Posterior vena cava (tissue), 2 donors: ENCODE measurements around the gene OR13H1. TPM values are rescaled to one million over a fixed set of nuclear protein-coding genes. Genes with fewer than 3 reads are reported as not detected.
A peak's percentile ranks its signal among the peaks of the same experiment; 100 is the strongest.
"Not testable (repeated sequence)": the region's sequence is repeated elsewhere in the genome, so short reads cannot be mapped to it uniquely, and the experiment has no call there.

Experiments used
- DNase-seq: peaks from one replicate; pipeline ENCODE4 v3.0.0-alpha.2; 2020; ENCODE audit warnings: low spot score
- intact Hi-C, 2 donors: fragments of 100-400 bp; cut with DNase I; formaldehyde crosslinking; loops; one replicate each; pipeline versions ENCODE4 v1.14.1 to v1.14.2; 2022 to 2023
- long read RNA-seq, 2 donors: library from polyadenylated mRNA; unstranded; transcript quantifications; one replicate each; pipeline ENCODE4 v2.0.0, GENCODE V29; 2020 to 2021
- total RNA-seq, 2 donors: library from RNA; stranded (reverse); fragmentation: NEBNext Ultra II Directional; extraction: Animal tissue kit (Norgen Biotek cat#: 25700); gene quantifications; one replicate each; pipeline ENCODE4 v1.2.1, GENCODE V29; 2021
- donor health status: DM: yes; HTN: yes; CAD: no.
- donor health status: DM: yes; HTN: yes; CAD: no.

The OR13H1 gene, protein sequence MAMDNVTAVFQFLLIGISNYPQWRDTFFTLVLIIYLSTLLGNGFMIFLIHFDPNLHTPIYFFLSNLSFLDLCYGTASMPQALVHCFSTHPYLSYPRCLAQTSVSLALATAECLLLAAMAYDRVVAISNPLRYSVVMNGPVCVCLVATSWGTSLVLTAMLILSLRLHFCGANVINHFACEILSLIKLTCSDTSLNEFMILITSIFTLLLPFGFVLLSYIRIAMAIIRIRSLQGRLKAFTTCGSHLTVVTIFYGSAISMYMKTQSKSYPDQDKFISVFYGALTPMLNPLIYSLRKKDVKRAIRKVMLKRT
- total RNA-seq, result not detected
- long read RNA-seq, donor 1, result 0 reads
- long read RNA-seq, donor 2, result 0 reads

- DNase-seq, result no peak
- intact Hi-C loops, result no loop called here
Observed at GRCh38 chrX:131543774-131544173, at the start of gene OR13H1. TSS of gene OR13H1 (plus strand) at chrX:131544074. CDS start at chrX:131544074, 0 bp downstream.

DNA sequence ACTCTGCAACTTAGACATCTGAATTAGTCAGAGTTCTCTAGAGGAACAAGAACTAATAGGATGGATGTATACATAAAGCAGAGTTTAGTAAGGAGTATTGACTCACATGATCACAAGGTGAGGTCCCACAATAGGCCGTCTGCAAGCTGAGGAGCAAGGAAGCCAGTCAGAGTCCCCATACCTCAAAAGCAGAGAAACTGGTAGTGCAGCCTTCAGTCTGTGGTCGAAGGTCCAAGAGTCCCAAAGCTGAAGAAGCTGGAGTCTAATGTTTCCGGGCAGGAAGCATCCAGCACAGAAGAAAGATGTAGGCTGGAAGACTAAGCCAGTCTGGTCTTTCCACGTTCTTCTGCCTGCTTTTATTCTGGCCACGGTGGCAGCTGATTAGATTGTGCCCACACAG is 42.3 kb upstream of the OR13H1 start:
- intact Hi-C loops, result not testable (repeated sequence)

GRCh38 chrX:131513159-131513914 is 30.5 kb upstream of the OR13H1 start:
- intact Hi-C loops, result no loop called here
- peak; percentile 53 for DNase-seq

More for the DNA sequence above, 42.3 kb upstream of the OR13H1 start:
- DNase-seq, result not testable (repeated sequence)

DNA sequence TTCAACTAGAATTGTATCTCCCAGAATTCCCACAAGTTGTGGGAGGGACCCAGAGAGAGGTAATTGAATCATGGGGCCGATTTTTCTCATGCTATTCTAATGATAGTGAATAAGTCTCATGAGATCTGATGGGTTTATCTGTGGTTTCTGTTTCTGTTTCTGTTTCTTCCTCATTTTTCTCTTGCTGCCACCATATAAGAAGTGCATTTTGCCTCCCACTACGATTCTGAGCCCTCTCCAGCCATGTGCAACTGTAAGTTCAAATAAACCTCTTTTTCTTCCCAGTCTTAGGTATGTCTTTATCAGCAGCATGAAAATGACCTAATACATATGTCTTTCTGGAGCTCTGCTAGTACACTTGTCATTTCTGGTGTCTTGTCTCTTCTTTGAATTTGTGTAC is 22.1 kb upstream of the OR13H1 start:
- no peak for DNase-seq
- intact Hi-C loops, result no loop called here

- intact Hi-C loops, result no loop called here
Observed at GRCh38 chrX:131544218-131544617, 344 bp downstream of the OR13H1 start.

GRCh38 chrX:131549011-131549410 is 5.1 kb downstream of the OR13H1 start:
- intact Hi-C loops, result no loop called here
- no peak for DNase-seq

More at GRCh38 chrX:131544218-131544617, 344 bp downstream of the OR13H1 start:
- peak; percentile 22 for DNase-seq

DNA sequence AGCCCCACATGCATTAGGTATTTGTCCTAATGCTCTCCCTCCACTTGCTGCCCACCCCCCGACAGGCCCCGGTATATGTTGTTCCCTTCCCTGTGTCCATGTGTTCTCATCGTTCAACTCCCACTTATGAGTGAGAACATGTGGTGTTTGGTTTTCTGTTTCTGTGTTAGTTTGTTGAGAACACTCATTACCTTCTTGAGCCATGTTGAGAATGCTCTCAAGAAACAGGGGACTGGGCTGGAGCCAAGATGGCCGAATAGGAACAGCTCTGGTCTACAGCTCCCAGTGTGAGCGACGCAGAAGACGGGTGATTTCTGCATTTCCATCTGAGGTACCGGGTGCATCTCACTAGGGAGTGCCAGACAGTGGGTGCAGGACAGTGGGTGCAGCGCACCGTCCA is 8.6 kb downstream of the OR13H1 start:
- DNase-seq, intact Hi-C loops: not testable (repeated sequence)

DNA sequence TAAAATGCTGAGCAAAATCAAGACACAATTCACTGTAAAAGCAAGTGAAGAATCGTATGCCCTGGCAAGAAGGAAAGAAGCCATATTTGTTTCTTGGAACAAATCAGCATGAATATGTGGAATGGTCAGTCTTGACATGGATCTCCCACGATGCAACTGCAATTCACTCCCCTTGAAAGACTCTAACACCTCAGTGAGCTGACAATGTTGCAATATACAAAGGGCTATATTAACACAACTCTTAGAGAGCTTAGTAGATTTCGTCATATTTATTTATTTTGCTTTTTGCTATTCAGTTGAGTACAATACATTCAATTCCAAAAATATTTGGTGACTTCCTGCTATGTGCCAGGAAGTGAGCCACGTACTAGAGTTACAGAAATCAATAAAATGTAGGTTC is 14.7 kb downstream of the OR13H1 start:
- intact Hi-C loops, result no loop called here

DNA sequence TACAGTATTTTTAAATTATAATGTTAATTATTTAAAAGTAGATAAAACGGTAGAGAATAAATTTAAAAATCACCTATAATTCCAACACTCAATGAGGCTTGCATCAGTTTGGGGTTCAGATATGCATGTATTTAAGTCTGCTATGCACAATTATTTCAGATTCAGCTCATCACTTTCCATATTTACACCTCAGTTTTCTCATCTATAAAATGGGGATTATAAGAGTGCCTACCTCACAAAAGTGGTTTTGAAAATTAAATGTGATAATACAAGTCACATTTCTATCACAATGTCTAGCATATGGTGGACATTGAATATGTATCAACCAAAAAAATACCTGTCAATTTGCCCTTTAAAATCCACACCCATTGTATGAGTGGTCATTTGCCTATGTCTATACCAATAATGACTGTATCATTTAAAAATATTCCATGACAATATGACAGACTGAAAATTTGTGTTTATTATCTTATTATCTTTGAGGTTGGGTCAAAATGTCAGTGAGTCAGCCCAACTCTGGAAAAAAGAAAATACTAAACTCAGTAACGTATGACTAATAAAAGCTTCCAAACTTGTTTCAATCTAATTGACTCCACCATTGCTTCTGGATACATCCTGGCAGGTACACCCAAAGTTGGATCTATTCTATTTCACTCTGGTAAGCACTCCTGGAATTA is 20.8 kb downstream of the OR13H1 start:
- intact Hi-C loops, result no loop called here

More for the DNA sequence above, 14.7 kb downstream of the OR13H1 start:
- no peak for DNase-seq

DNA sequence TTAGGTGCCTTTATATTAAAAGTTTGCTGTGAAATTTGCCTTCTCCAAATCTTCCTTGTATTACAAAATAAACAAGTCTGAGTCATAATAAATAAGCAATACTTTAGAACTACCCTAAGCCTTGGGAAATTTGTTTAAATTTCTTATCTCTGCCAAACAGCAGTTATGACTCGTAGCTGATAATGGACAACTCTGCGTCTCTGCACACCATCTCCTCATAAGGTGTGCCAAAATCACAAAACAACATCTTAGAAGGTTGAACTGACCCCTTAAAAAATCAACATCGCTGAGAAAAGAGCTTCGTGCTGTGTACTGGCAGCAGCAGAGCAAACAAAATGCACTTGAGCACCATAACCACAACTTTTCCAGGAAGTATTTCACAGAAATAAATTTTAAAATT is 22.0 kb downstream of the OR13H1 start:
- intact Hi-C loops, result no loop called here

More for the DNA sequence above, 20.8 kb downstream of the OR13H1 start:
- DNase-seq, result no peak

DNA sequence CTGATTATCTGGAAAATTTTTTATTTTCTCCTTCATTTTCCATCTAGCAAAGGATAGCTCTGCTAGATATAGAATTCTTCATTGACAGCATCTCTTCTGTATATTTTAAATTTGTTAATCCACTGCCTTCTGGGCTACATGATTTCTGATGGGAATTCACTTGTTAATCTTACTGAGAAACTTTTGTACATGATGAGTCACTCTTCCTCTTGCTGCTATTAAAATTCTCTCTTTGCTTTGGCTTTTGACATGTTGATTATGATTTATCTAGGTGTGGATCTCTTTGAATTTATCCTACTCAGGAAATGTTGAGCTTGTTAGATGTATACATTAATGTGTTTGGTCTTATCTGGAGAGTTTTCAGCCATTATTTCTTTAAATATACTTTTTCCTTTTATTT is 27.5 kb downstream of the OR13H1 start:
- no peak for DNase-seq
- intact Hi-C loops, result no loop called here

More for the DNA sequence above, 22.0 kb downstream of the OR13H1 start:
- no peak for DNase-seq

- intact Hi-C loops, result no loop called here
- DNase-seq, result no peak
Observed at GRCh38 chrX:131572372-131573014, 28.6 kb downstream of the OR13H1 start.

- intact Hi-C loops, result no loop called here
- DNase-seq, result no peak
Observed at GRCh38 chrX:131577413-131577812, 33.5 kb downstream of the OR13H1 start.

DNA sequence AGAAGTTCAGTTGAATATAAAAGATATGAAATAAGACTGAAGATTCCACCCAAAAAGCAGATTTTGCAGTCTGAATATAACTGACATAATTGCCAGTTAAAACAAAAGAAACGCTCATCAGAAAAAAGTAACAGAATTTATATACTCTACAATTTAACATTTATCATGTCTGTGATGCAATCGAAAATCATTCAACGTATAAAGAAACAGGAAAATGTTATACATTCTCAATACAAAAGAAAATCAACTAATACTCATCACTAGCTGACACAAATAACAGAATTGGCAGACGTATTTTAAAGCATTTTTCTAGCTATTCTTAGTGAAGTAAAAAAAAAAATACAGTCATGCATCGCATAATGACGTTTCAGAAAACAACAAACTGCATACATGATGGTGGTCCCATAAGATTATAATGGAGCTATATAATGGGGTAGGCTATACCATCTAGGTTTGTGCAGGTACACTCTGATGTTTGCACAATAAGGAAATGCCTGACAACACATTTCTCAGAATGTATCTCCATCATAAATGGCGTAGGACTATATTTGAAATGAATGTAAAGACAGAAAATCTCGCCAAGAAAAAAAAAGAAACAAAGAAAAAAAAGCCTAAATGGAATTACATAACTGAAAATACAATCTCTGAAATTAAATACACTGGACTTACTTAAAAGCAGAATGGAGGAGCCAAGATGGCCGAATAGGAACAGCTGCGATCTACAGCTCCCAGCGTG is 34.3 kb downstream of the OR13H1 start:
- DNase-seq, result no peak
- intact Hi-C loops, result no loop called here

- DNase-seq, intact Hi-C loops: not testable (repeated sequence)
Observed at GRCh38 chrX:131578735-131579367, 35.0 kb downstream of the OR13H1 start.

GRCh38 chrX:131588995-131589394 is 45.1 kb downstream of the OR13H1 start:
- no peak for DNase-seq
- intact Hi-C loops, result no loop called here
